ENCODE measurements around the gene ZNF507. TPM values are rescaled to one million over a fixed set of nuclear protein-coding genes. Genes with fewer than 3 reads are reported as not detected.

ZNF507 gene
- total RNA-seq, 1 donor from 2014 or later: 22.4 TPM

DNA sequence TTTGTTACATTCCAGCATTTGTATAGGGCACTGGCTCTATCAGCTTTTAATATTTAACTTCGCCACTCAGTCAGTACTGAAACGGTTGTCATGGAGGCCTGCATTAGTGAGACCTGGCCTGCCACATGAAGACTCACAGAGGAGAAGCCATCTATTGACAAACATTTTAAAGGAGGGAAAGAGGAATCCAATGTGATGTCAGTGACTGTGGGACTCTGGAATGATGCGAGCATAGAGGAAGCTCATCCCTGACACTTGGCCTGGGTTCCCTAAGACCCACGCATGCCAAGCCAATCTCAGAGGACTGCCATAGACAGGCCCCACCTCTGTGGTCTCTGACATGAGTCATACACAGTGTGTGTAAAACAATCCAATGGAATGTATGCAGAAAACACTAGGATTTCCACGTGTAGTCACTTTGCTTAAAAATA, 52.3 kb downstream of the ZNF507 start:
- peaks cover 4% of the 10 kb centered on the region for H3F3A ChIP-seq (ENCODE audit: low read depth)
- no peaks in the 10 kb centered on the region for H3K27me3 ChIP-seq
- no peak overlapping the region for H3K4me2 ChIP-seq
- no peaks in the 10 kb centered on the region for H3K36me3 Mint-ChIP-seq
- H3K4me3 Mint-ChIP-seq: no peak overlapping the region
- no peaks in the 10 kb centered on the region for H3K27me3 Mint-ChIP-seq (ENCODE audit: insufficient read depth, low read depth)
- no peak overlapping the region for H3K9ac ChIP-seq
- no peak overlapping the region for H3K27ac Mint-ChIP-seq
- peaks cover 9% of the 10 kb centered on the region for H3K4me1 ChIP-seq
- no peaks in the 10 kb centered on the region for H3K36me3 ChIP-seq
- TF ChIP-seq EZH2 (IDR thresholded peaks at IDR 0.05): no peak
- no peak for TF ChIP-seq EZH2phosphoT487 (IDR thresholded peaks at IDR 0.05)
- no peak for TF ChIP-seq CTCF (IDR thresholded peaks at IDR 0.05)
- no peak overlapping the region for H3K27ac ChIP-seq
- H3K9me3 Mint-ChIP-seq: no peaks in the 10 kb centered on the region
- no peak for DNase-seq (ENCODE audit: low spot score)
- H4K20me1 ChIP-seq (ENCODE audit: low read depth): no peaks in the 10 kb centered on the region
- peaks cover under 1% of the 10 kb centered on the region for H3K79me2 ChIP-seq (ENCODE audit: low read depth)
- H3K4me3 ChIP-seq: no peak overlapping the region
- peaks cover 10% of the 10 kb centered on the region for H3K4me1 Mint-ChIP-seq
- H2AFZ ChIP-seq (replicated peaks): no peak overlapping the region
- H3K9me3 ChIP-seq (ENCODE audit: low read depth): no peaks in the 10 kb centered on the region

GRCh38 chr19:32401992-32402391, 56.6 kb downstream of the ZNF507 start:
- H3K4me1 ChIP-seq: peaks cover 35% of the 10 kb centered on the region
- Mint-ChIP-seq H3K4me3 (no peak overlapping the region), H3K9me3 (no peaks in the 10 kb centered on the region), H3K27me3 (ENCODE audit: insufficient read depth, low read depth) (no peaks in the 10 kb centered on the region), H3K4me1 (peaks cover 31% of the 10 kb centered on the region), H3K36me3 (peaks cover 2% of the 10 kb centered on the region), H3K27ac (no peak overlapping the region)
- H3K27me3 ChIP-seq: no peaks in the 10 kb centered on the region
- H3K9ac ChIP-seq: no peak overlapping the region
- peaks cover 31% of the 10 kb centered on the region for H3F3A ChIP-seq (ENCODE audit: low read depth)
- H3K79me2 ChIP-seq (ENCODE audit: low read depth): peaks cover 24% of the 10 kb centered on the region
- H4K20me1 ChIP-seq (ENCODE audit: low read depth): peaks cover 14% of the 10 kb centered on the region
- H3K9me3 ChIP-seq (ENCODE audit: low read depth): no peaks in the 10 kb centered on the region
- no peak overlapping the region for H3K27ac ChIP-seq
- TF ChIP-seq CTCF (IDR thresholded peaks at IDR 0.05) (no peak), EZH2phosphoT487 (IDR thresholded peaks at IDR 0.05) (no peak), EZH2 (IDR thresholded peaks at IDR 0.05) (no peak)
- H3K36me3 ChIP-seq: no peaks in the 10 kb centered on the region
- no peak overlapping the region for H3K4me3 ChIP-seq
- no peak overlapping the region for H2AFZ ChIP-seq (replicated peaks)
- DNase-seq (ENCODE audit: low spot score): no peak
- H3K4me2 ChIP-seq: no peak overlapping the region

DNA sequence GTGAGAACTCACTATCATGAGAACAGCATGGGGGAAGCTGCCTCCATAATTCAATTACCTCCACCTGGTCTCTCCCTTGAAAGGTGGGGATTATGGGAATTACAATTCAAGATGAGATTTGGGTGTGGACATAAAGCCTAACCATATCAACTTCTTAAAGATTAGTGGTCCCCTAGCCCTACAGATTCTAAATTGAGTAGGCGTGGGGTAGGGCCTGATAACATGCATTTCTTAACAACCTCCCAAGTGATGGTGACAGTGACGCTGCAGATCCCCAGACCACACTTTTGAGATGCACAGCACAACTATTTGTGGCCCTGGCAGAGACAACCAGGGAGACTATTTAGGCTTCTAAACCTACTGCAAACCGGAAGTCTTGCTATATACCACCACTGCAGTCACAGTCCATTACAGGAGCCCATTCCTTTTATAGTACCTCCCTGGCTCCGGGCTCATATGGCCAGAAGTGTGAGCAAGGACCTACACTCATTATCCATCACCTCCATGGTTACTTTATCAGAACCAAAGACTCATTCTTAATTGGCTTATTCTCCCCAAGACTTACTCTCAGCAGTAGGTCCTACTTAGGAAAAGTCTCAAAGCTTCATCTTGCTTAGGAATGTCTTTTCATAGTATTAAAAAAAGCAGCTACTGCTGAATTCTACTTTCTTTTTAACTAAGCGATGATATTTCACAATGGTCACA, 58.0 kb downstream of the ZNF507 start:
- H3K27me3 Mint-ChIP-seq (ENCODE audit: insufficient read depth, low read depth): no peaks in the 10 kb centered on the region
- no peak for TF ChIP-seq EZH2 (IDR thresholded peaks at IDR 0.05)
- H3K4me3 ChIP-seq: peak overlapping the region; percentile 96
- H3K36me3 ChIP-seq: peaks cover 2% of the 10 kb centered on the region
- peaks cover 12% of the 10 kb centered on the region for H3K36me3 Mint-ChIP-seq
- no peaks in the 10 kb centered on the region for H3K9me3 ChIP-seq (ENCODE audit: low read depth)
- peak; percentile 52 for DNase-seq (ENCODE audit: low spot score)
- H3K4me1 ChIP-seq: peaks cover 40% of the 10 kb centered on the region
- peaks cover 31% of the 10 kb centered on the region for H3F3A ChIP-seq (ENCODE audit: low read depth)
- H3K4me2 ChIP-seq: peak overlapping the region; percentile 82
- no peaks in the 10 kb centered on the region for H3K27me3 ChIP-seq
- H3K4me3 Mint-ChIP-seq: peak overlapping the region; percentile 89
- no peaks in the 10 kb centered on the region for H3K9me3 Mint-ChIP-seq
- H3K79me2 ChIP-seq (ENCODE audit: low read depth): peaks cover 38% of the 10 kb centered on the region
- peaks cover 22% of the 10 kb centered on the region for H4K20me1 ChIP-seq (ENCODE audit: low read depth)
- peak overlapping the region; percentile 98 for H3K27ac ChIP-seq
- H3K9ac ChIP-seq: no peak overlapping the region
- H3K27ac Mint-ChIP-seq: peak overlapping the region; percentile 57
- peaks cover 30% of the 10 kb centered on the region for H3K4me1 Mint-ChIP-seq
- H2AFZ ChIP-seq (replicated peaks): no peak overlapping the region
